ENCODE results near the gene EBF4.

DNA sequence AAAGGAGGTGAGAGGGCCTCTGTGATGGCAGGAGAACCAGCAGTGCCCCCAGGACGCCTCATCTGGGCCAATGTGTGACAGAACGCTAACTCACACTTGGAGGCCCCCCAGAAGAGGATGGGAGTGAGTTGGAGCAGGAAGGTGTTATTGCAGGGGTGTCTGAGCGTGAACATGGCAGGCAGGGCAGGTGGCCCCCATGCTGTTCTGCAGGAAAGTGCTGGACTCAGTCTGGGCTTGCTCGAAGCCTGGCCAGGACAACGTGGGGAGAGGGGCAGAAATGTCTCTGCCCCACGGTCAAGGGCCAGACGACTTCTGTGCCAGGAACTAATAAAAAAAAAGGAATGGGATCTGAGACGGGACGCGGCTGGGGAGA lies 931 bp upstream of the EBF4 start:
- TF ChIP-seq POLR2A (IDR thresholded peaks at IDR 0.05), result no peak
- no peak for TF ChIP-seq CTCF (IDR thresholded peaks at IDR 0.05)

Measured in prostate gland (tissue), 2 donors.